Endothelial cell (in vitro differentiated cells): ENCODE measurements around the gene RBM8A. TPM values are rescaled to one million over a fixed set of nuclear protein-coding genes. Genes with fewer than 3 reads are reported as not detected.
"Not testable (repeated sequence)": the region's sequence is repeated elsewhere in the genome, so short reads cannot be mapped to it uniquely, and the experiment has no call there.

Experiments used
- DNase-seq: peaks from one replicate; pipeline ENCODE4 v3.0.0; 2021; ENCODE audit warnings: low spot score
- H3K27ac Mint-ChIP-seq: one replicate; pipeline ENCODE4 v1.8.0; 2021; ENCODE audit warnings: mixed read lengths, inconsistent platforms; ENCODE audit not compliant: unreplicated experiment
- H3K27me3 Mint-ChIP-seq: one replicate; pipeline ENCODE4 v1.8.0; 2021; ENCODE audit warnings: mild to moderate bottlenecking, moderate library complexity, mixed read lengths, inconsistent platforms; ENCODE audit not compliant: unreplicated experiment
- H3K36me3 Mint-ChIP-seq: one replicate; pipeline ENCODE4 v1.8.0; 2021; ENCODE audit warnings: mild to moderate bottlenecking, low read depth, mixed read lengths, inconsistent platforms; ENCODE audit not compliant: unreplicated experiment
- H3K4me1 Mint-ChIP-seq: one replicate; pipeline ENCODE4 v1.8.0; 2021; ENCODE audit warnings: mild to moderate bottlenecking, mixed read lengths, inconsistent platforms; ENCODE audit not compliant: unreplicated experiment
- H3K4me3 Mint-ChIP-seq: one replicate; pipeline ENCODE4 v1.8.0; 2021; ENCODE audit warnings: mild to moderate bottlenecking, mixed read lengths, inconsistent platforms; ENCODE audit not compliant: unreplicated experiment
- H3K9me3 Mint-ChIP-seq: one replicate; pipeline ENCODE4 v1.8.0; 2021; ENCODE audit warnings: mixed read lengths, inconsistent platforms; ENCODE audit not compliant: unreplicated experiment
- total RNA-seq: library from RNA; stranded (reverse); fragmentation: NEBNext Ultra II Directional; extraction: Animal tissue kit (Norgen Biotek cat#: 25700); gene quantifications from one replicate; pipeline ENCODE4 v1.2.1, GENCODE V29; 2021; ENCODE audit not compliant: unreplicated experiment
- TF ChIP-seq, protein P1 (sequence below): fragments of 200-600 bp; sonication (generic); IDR thresholded peaks from one replicate; pipeline ENCODE4 v1.5.0; 2021; ENCODE audit warnings: antibody characterized with exemption; ENCODE audit not compliant: unreplicated experiment

Gene RBM8A
- total RNA-seq, 1 donor from 2014 or later, result 213 TPM

DNA sequence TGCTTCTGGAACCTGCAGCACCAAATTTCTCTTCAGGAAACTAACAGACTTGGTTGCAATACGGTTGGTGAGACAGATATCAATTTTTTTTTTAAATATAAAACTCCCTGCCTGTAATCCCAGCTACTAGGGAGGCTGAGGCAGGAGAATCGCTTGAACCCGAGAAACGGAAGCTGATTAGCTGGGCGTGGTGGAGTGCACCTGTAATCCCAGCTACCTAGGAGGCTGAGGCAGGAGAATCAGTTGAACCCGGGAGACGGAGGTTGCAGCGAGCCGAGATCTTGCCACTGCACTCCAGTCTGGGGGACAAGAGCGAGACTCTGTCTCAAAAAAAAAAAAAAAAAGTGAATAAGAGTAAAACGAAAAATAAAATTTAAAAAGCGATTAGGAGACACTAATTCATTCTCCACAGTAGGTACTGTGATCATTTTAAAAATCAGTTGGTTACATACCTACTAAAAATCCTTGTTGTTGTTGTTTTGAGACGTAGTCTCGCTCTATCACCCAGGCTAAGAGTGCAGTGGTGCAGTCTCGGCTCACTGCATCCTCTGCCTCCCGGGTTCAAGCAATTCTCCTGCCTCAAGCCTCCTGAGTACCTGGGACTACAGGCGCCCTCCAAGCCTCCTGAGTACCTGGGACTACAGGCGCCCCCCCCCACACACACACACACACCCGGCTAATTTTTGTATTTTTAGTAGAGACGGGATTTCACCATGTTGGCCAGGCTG lies 796 bp upstream of the RBM8A start:
- DNase-seq, result no peak
- Mint-ChIP-seq H3K36me3 (peaks cover 20% of the 10 kb centered on the region), H3K4me1 (peaks cover 26% of the 10 kb centered on the region), H3K4me3 (no peak overlapping the region), H3K9me3 (no peaks in the 10 kb centered on the region), H3K27me3 (peaks cover 2% of the 10 kb centered on the region), H3K27ac (peak overlapping the region; percentile 42)
- TF ChIP-seq, protein P1, sequence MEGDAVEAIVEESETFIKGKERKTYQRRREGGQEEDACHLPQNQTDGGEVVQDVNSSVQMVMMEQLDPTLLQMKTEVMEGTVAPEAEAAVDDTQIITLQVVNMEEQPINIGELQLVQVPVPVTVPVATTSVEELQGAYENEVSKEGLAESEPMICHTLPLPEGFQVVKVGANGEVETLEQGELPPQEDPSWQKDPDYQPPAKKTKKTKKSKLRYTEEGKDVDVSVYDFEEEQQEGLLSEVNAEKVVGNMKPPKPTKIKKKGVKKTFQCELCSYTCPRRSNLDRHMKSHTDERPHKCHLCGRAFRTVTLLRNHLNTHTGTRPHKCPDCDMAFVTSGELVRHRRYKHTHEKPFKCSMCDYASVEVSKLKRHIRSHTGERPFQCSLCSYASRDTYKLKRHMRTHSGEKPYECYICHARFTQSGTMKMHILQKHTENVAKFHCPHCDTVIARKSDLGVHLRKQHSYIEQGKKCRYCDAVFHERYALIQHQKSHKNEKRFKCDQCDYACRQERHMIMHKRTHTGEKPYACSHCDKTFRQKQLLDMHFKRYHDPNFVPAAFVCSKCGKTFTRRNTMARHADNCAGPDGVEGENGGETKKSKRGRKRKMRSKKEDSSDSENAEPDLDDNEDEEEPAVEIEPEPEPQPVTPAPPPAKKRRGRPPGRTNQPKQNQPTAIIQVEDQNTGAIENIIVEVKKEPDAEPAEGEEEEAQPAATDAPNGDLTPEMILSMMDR, result no peak

DNA sequence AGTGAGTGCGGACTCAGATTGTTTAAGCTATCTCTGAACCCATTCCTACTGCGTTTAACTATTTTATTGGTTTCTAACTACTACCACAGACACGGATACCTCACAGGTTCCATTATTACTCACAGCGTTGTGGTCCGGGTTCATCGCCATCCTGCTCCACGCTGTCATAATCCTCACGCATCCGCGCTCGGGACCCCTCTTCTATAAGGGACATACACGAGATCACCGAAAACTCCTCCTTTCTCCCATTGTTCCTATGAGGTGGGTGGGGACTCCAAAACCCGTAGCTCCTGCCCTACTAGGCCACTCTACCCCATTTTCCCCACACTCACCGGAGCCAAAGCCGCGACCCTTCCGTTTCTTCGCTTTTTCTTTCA lies 610 bp downstream of the RBM8A start:
- no peak overlapping the region for H3K4me3 Mint-ChIP-seq
- H3K27me3 Mint-ChIP-seq, result peaks cover 2% of the 10 kb centered on the region
- no peaks in the 10 kb centered on the region for H3K9me3 Mint-ChIP-seq
- no peak overlapping the region for H3K27ac Mint-ChIP-seq
- peaks cover 15% of the 10 kb centered on the region for H3K4me1 Mint-ChIP-seq
- DNase-seq, result no peak
- TF ChIP-seq, protein P1, result no peak
- peaks cover 20% of the 10 kb centered on the region for H3K36me3 Mint-ChIP-seq

DNA sequence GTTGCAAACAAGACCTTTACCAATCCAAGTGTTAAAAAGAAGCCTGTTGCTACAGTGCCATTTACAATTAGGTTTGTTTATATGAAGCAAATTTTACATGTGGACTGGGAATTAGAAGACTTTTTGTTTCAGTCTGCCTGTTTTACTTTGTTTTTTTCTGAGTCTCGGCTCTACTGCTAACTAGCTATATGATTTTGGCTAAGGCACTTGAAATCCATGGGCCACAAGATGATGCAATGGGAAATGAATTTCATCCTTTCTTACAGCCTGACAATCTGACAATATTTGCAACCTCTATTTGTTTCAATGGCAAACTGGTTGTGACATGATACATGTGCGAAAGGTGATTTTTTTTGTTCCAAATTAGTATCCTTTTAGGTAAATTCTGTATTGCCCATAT lies 5.0 kb downstream of the RBM8A start:
- H3K36me3 Mint-ChIP-seq, result peaks cover 22% of the 10 kb centered on the region
- H3K4me1 Mint-ChIP-seq, result peaks cover 11% of the 10 kb centered on the region
- no peak overlapping the region for H3K27ac Mint-ChIP-seq
- no peak for DNase-seq
- no peak overlapping the region for H3K4me3 Mint-ChIP-seq
- H3K27me3 Mint-ChIP-seq, result no peaks in the 10 kb centered on the region
- TF ChIP-seq, protein P1, result no peak
- no peaks in the 10 kb centered on the region for H3K9me3 Mint-ChIP-seq

DNA sequence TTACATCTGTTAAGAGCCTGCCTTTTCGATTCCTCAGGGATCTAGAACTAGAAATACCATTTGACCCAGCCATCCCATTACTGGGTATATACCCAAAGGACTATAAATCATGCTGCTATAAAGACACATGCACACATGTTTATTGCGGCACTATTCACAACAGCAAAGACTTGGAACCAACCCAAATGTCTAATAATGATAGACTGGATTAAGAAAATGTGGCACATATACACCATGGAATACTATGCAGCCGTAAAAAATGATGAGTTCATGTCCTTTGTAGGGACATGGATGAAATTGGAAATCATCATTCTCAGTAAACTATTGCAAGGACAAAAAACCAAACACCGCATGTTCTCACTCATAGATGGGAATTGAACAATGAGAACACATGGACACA lies 7.0 kb downstream of the RBM8A start:
- not testable (repeated sequence) for H3K9me3 Mint-ChIP-seq, DNase-seq, H3K27me3 Mint-ChIP-seq
- peak overlapping the region; percentile 24 for H3K27ac Mint-ChIP-seq
- peaks cover 21% of the 10 kb centered on the region for H3K36me3 Mint-ChIP-seq
- H3K4me1 Mint-ChIP-seq, result peaks cover 14% of the 10 kb centered on the region
- H3K4me3 Mint-ChIP-seq, result peak overlapping the region; percentile 94

DNA sequence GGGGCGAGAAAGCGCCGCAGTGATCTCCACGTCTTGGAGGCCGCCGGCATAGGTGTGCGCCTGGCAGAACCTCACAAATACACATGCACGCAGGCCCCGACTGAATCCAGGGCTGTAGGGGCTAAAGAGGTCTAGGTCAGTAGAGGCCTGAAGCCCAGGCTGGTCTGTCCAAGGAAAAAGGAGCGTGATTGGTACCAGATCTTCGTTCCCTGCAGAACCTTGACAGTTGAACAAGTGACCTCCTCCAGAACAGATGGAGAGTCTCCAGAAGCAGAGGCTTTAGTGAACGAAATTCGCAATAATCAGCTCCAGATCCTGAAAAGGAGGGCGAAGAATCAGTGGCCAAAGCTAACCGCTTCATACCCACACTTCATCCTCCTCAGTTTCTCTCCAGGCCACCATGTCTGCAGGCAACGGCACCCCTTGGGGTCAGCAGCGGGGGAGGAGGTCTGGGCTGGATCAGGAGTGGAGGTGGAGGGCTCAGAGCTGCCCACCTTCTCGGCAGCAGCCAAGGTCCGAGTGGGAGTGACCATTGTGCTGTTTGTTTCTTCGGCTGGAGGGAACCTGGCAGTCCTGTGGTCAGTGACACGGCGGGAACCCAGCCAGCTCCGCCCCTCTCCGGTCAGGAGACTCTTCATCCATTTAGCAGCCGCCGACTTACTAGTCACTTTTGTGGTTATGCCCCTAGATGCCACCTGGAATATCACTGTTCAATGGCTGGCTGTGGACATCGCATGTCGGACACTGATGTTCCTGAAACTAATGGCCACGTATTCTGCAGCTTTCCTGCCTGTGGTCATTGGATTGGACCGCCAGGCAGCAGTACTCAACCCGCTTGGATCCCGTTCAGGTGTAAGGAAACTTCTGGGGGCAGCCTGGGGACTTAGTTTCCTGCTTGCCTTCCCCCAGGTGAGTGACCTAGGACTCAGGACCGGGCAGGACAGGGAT lies 8.0 kb downstream of the RBM8A start:
- Mint-ChIP-seq H3K4me3 (peak overlapping the region; percentile 94), H3K9me3 (no peaks in the 10 kb centered on the region), H3K4me1 (peaks cover 14% of the 10 kb centered on the region), H3K27ac (peak overlapping the region; percentile 80), H3K36me3 (peaks cover 28% of the 10 kb centered on the region), H3K27me3 (peaks cover 2% of the 10 kb centered on the region)
- TF ChIP-seq, protein P1, result no peak
- DNase-seq, result peak; percentile 40
